GM12878 (cell line): ENCODE measurements around the gene SPATS2L. TPM values are rescaled to one million over a fixed set of nuclear protein-coding genes. Genes with fewer than 3 reads are reported as not detected.

ENCODE experiments used
- EP300 ChIP-seq, 2 experiments: fragments of 150-350 bp in 1 of 2; IDR thresholded peaks; 2 replicates each; pipeline ENCODE4 v1.6.1; 2011 to 2012; ENCODE audit warnings: low read depth in 2 of 2, low read length in 2 of 2, borderline replicate concordance in 1 of 2, improper control_type of control experiment in 1 of 2, inconsistent platforms in 1 of 2; ENCODE audit not compliant: control insufficient read depth in 1 of 2
- JUND ChIP-seq: IDR thresholded peaks from 2 replicates; pipeline ENCODE4 v1.6.1; 2012; ENCODE audit warnings: low read depth, mild to moderate bottlenecking, low read length, improper control_type of control experiment, moderate library complexity
- NBN ChIP-seq: fragments of 450-650 bp; IDR thresholded peaks from 2 replicates; pipeline ENCODE4 v1.6.1; 2016
- POLR2AphosphoS5 ChIP-seq: IDR thresholded peaks from 2 replicates; pipeline ENCODE4 v1.6.1; 2011; ENCODE audit warnings: mild to moderate bottlenecking, low read length, inconsistent platforms
- RAD21 ChIP-seq: IDR thresholded peaks from 2 replicates; pipeline ENCODE4 v1.6.1; 2011; ENCODE audit warnings: mild to moderate bottlenecking, low read depth, low read length, moderate library complexity; ENCODE audit not compliant: insufficient read depth
- SREBF2 ChIP-seq: IDR thresholded peaks from 2 replicates; pipeline ENCODE4 v1.6.1; 2012; ENCODE audit warnings: mild to moderate bottlenecking, low read length
- YBX1 ChIP-seq: fragments of 450-650 bp; IDR thresholded peaks from 2 replicates; pipeline ENCODE4 v1.6.1; 2016; ENCODE audit warnings: antibody characterized with exemption
- polyA plus RNA-seq, 11 experiments: library from polyadenylated mRNA; depleted of rRNA in 4 of 11; unstranded in 6 of 11; stranded (reverse) in 5 of 11; fragments of >200 nt; fragmentation: Nextera tagmentation in 4 of 11; fragmentation: Illumina TruSeq in 1 of 11; extraction: Ambion mirVana in 4 of 11; extraction: Trizol in 1 of 11; gene quantifications; 1 replicate in 1 of 11; 2 replicates in 10 of 11; pipeline versions ENCODE4 v1.2.1 to v1.2.3, GENCODE V29; 2011 to 2016; ENCODE audit warnings: inconsistent platforms in 2 of 11, missing spikeins in 2 of 11, low read depth in 1 of 11
- total RNA-seq, 4 experiments: library from RNA; depleted of rRNA in 3 of 4; stranded (reverse); fragments of >200 nt in 3 of 4; fragmentation: Illumina TruSeq in 1 of 4; extraction: Trizol in 1 of 4; gene quantifications; 2 replicates each; pipeline versions ENCODE4 v1.2.1 to v1.2.3, GENCODE V29; 2013 to 2021
- TF ChIP-seq, protein P1 (sequence below): IDR thresholded peaks from 2 replicates; pipeline ENCODE4 v1.6.1; 2012; ENCODE audit warnings: low read length, inconsistent platforms
- TF ChIP-seq, protein P2 (sequence below): IDR thresholded peaks from 2 replicates; pipeline ENCODE4 v1.6.1; 2011; ENCODE audit warnings: low read depth, mild to moderate bottlenecking, low read length, moderate library complexity, borderline replicate concordance; ENCODE audit errors: extremely low read depth
- TF ChIP-seq, protein P3 (sequence below): IDR thresholded peaks from 2 replicates; pipeline ENCODE4 v1.6.1; 2011; ENCODE audit warnings: borderline replicate concordance, low read depth, mild to moderate bottlenecking, moderate library complexity, mixed read lengths, low read length; ENCODE audit not compliant: insufficient read depth; ENCODE audit errors: extremely low read length

SPATS2L gene
- total and polyA plus RNA-seq, 10 of the 15 experiments (the other 5 are each of a cell fraction or from before 2014, with no cell fraction given), result 5.2 to 30.0 (median 20.1) TPM

DNA sequence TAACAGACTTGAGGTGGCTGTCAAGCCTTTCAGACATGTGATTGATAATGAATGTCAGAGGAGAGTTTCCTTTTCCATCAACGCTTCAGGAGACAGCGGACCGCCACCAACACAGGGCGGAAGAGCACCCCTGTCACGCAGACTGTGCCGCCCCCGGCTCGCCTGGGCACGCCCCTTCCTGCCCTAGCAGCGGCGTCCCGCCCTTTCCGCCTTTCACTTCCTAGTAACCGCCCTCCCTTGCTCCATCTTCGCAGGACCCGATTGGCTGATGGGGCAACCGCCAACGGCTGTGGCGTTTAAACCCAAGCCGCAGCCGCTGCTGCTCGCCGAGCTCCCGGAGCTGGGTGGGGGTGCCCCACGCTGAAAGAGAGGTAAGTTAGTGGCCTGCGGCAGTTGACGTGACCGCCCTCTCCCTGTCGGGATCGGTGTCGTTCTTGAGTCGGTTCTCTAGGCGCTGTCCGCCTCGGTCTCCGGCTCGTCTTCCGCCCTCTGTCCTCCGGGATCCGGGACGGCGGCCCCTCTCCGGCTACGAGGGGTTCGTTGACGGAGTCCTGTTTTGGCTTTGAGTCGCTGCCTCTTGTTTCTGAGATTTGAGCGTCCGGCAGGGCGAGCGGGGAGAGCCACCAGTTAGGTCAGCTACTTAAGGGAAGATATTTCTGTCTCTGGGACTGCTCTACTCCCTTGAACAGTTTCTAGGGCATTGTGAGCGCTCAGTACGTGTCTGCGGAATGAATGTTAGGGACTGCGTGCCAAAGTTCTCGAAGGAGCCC lies 219.6 kb downstream of the SPATS2L start, which contains the start of gene SGO2 (continued):
- TF ChIP-seq, protein P1, sequence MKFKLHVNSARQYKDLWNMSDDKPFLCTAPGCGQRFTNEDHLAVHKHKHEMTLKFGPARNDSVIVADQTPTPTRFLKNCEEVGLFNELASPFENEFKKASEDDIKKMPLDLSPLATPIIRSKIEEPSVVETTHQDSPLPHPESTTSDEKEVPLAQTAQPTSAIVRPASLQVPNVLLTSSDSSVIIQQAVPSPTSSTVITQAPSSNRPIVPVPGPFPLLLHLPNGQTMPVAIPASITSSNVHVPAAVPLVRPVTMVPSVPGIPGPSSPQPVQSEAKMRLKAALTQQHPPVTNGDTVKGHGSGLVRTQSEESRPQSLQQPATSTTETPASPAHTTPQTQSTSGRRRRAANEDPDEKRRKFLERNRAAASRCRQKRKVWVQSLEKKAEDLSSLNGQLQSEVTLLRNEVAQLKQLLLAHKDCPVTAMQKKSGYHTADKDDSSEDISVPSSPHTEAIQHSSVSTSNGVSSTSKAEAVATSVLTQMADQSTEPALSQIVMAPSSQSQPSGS, result no peak
- TF ChIP-seq JUND, result 0 out of 2 replicates have a peak, but pooled peaks have one; percentile 22
- TF ChIP-seq, protein P2, sequence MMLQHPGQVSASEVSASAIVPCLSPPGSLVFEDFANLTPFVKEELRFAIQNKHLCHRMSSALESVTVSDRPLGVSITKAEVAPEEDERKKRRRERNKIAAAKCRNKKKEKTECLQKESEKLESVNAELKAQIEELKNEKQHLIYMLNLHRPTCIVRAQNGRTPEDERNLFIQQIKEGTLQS, result no peak
- TF ChIP-seq EP300 (IDR thresholded peaks at IDR 0.05; ENCODE audit: borderline replicate concordance in 1 of 2, control insufficient read depth in 1 of 2, low read depth in 2 of 2, low read length in 2 of 2), result no peak
- TF ChIP-seq RAD21, result no peak
- TF ChIP-seq NBN, result no peak; the same call in 1 of the 2 replicates
- TF ChIP-seq, protein P3, sequence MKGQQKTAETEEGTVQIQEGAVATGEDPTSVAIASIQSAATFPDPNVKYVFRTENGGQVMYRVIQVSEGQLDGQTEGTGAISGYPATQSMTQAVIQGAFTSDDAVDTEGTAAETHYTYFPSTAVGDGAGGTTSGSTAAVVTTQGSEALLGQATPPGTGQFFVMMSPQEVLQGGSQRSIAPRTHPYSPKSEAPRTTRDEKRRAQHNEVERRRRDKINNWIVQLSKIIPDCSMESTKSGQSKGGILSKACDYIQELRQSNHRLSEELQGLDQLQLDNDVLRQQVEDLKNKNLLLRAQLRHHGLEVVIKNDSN, result no peak
- no peak for TF ChIP-seq YBX1
- TF ChIP-seq POLR2AphosphoS5, result peak; percentile 86
- TF ChIP-seq SREBF2, result no peak
